ENCODE results near the gene ATAD3A. TPM values are rescaled to one million over a fixed set of nuclear protein-coding genes. Genes with fewer than 3 reads are reported as not detected.
"Not testable (repeated sequence)": the region's sequence is repeated elsewhere in the genome, so short reads cannot be mapped to it uniquely, and the experiment has no call there.

The ATAD3A gene
- total RNA-seq, 1 experiment from 2014 or later = 63.2 TPM

DNA sequence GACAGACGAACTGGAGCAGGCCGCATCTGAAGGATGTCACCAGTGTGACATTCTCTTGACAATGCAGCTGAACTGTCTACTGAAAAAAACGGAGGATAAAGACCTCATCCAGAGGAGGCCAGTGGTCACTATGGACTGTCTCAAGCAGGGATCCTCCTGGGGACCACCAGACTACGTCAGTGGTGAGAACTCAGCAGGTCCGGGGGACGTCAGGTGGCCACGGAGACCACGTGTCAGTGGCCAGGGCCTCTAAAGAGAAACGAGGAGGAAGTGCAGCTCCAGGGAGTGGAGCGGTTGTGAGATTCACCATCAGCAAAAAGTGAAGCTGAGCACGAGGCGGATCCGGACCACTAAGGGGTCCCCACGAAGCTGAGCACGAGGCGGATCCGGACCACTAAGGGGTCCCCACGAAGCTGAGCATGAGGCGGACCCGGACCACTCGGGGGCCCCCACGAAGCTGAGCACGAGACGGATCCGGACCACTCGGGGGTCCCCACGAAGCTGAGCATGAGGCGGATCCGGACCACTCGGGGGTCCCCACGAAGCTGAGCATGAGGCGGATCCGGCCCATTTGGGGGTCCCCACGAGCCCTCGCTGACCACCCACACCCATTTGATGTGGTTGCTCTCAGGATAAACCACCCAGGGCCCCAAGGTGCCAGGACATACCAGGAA, 42.0 kb downstream of the ATAD3A start:
- ChIA-PET CTCF (interaction anchor here (0.7 kb wide), 1 partner anchor 30 kb away, joined by 4 read pairs; no protein-coding TSS in a partner anchor), POLR2A (no interaction called here)
- intact Hi-C loops (cut with micrococcal nuclease) = no loop called here
- Mint-ChIP-seq H3K4me1 (ENCODE audit: insufficient read depth, unreplicated experiment) (peaks cover 8% of the 10 kb centered on the region), H3K36me3 (ENCODE audit: insufficient read depth, unreplicated experiment) (peaks cover 43% of the 10 kb centered on the region), H3K9me3 (ENCODE audit: unreplicated experiment) (no peaks in the 10 kb centered on the region), H3K27ac (ENCODE audit: low read depth, unreplicated experiment) (no peak overlapping the region), H3K27me3 (ENCODE audit: insufficient read depth, unreplicated experiment) (no peaks in the 10 kb centered on the region), H3K4me3 (ENCODE audit: unreplicated experiment) (no peak overlapping the region)
- TF ChIP-seq, protein P1, sequence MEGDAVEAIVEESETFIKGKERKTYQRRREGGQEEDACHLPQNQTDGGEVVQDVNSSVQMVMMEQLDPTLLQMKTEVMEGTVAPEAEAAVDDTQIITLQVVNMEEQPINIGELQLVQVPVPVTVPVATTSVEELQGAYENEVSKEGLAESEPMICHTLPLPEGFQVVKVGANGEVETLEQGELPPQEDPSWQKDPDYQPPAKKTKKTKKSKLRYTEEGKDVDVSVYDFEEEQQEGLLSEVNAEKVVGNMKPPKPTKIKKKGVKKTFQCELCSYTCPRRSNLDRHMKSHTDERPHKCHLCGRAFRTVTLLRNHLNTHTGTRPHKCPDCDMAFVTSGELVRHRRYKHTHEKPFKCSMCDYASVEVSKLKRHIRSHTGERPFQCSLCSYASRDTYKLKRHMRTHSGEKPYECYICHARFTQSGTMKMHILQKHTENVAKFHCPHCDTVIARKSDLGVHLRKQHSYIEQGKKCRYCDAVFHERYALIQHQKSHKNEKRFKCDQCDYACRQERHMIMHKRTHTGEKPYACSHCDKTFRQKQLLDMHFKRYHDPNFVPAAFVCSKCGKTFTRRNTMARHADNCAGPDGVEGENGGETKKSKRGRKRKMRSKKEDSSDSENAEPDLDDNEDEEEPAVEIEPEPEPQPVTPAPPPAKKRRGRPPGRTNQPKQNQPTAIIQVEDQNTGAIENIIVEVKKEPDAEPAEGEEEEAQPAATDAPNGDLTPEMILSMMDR (IDR thresholded peaks at IDR 0.05; ENCODE audit: unreplicated experiment) = no peak
- DNase-seq (ENCODE audit: unreplicated experiment) = no peak
- BruUV-seq (replicated peaks) = no TSS peak

DNA sequence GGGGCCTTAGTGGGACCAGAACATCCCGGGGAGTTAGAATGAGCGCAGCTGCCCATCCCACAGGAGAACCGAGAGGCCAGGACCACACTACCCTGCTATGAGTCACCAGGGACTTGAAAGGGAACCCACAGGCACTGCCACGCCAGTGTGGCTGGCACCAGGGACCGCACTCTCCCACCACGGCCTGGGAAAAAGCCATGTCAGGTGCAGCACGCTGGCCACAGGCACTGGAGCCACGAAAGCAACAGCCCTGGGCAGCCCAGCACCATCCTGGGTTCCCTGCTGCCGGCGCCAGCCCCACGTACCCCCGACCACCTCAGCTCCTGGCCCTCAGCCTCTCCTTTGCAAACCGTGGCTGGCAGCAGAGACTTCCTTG, 42.6 kb downstream of the ATAD3A start:
- Mint-ChIP-seq H3K4me3 (ENCODE audit: unreplicated experiment) (no peak overlapping the region), H3K36me3 (ENCODE audit: insufficient read depth, unreplicated experiment) (peaks cover 45% of the 10 kb centered on the region), H3K27ac (ENCODE audit: low read depth, unreplicated experiment) (no peak overlapping the region), H3K4me1 (ENCODE audit: insufficient read depth, unreplicated experiment) (peaks cover 8% of the 10 kb centered on the region), H3K9me3 (ENCODE audit: unreplicated experiment) (no peaks in the 10 kb centered on the region), H3K27me3 (ENCODE audit: insufficient read depth, unreplicated experiment) (no peaks in the 10 kb centered on the region)
- no TSS peak for BruUV-seq (replicated peaks)
- ChIA-PET CTCF (interaction anchor here (0.7 kb wide), 1 partner anchor 31 kb away, joined by 4 read pairs; no protein-coding TSS in a partner anchor), POLR2A (no interaction called here)
- intact Hi-C loops (cut with micrococcal nuclease) = no loop called here
- DNase-seq (ENCODE audit: unreplicated experiment) = no peak
- TF ChIP-seq, protein P1 (IDR thresholded peaks at IDR 0.05; ENCODE audit: unreplicated experiment) = no peak

DNA sequence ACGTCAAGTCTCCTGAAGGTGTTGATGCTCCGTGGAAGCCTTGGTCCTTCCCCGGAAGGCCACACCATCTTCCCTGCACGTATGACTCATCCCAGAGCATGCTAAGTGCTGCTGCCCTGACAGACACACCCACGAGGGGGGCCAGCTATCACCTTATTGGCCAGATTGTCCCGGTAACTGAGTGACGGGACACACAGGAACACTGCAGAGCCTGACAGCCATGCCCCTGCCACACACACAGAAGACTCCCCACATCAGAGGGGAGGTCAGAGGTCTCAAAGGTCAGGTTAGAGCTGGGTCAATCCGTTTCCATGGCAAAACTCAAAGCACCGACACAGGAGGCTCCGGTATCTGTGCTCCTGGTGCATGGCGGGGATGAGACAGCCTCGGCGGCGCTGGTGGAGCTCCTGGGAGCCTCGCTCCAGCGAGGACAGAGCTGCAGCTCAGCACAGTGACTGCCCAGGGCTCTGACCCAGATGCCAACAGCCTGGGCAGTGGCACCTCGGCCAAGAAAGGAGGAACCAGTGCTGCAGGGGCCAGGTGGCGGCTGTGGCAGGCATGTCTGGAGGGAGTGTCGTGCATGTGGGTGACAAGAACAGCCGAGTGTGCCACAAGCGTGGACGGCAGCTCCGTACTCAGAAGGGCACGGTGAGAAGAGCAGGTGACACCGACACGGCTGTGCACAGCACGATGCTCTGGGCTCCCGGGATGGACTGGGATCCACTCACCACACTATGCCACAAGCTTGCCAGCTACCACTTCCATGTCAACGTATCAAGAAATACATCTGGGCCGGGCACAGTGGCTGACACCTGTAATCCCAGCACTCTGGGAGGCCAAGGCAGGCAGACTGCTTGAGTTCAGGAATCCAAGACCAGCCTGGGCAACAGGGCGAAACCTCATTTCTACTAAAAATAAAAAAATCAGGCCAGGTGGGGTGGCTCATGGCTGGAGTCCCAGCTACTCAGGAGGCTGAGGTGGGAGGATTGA, 43.3 kb downstream of the ATAD3A start:
- Mint-ChIP-seq H3K9me3 (ENCODE audit: unreplicated experiment) (no peaks in the 10 kb centered on the region), H3K4me3 (ENCODE audit: unreplicated experiment) (no peak overlapping the region), H3K4me1 (ENCODE audit: insufficient read depth, unreplicated experiment) (peaks cover 8% of the 10 kb centered on the region), H3K27ac (ENCODE audit: low read depth, unreplicated experiment) (no peak overlapping the region), H3K36me3 (ENCODE audit: insufficient read depth, unreplicated experiment) (peaks cover 51% of the 10 kb centered on the region), H3K27me3 (ENCODE audit: insufficient read depth, unreplicated experiment) (no peaks in the 10 kb centered on the region)
- BruUV-seq (replicated peaks) = no TSS peak
- ChIA-PET CTCF (interaction anchor here (0.7 kb wide), 1 partner anchor 32 kb away, joined by 4 read pairs; no protein-coding TSS in a partner anchor), POLR2A (interaction anchor here (0.6 kb wide), 1 partner anchor 179 kb away, joined by 3 read pairs; no protein-coding TSS in a partner anchor)
- intact Hi-C loops (cut with micrococcal nuclease) = no loop called here
- TF ChIP-seq, protein P1 (IDR thresholded peaks at IDR 0.05; ENCODE audit: unreplicated experiment) = no peak
- peak; percentile 71 for DNase-seq (ENCODE audit: unreplicated experiment)

DNA sequence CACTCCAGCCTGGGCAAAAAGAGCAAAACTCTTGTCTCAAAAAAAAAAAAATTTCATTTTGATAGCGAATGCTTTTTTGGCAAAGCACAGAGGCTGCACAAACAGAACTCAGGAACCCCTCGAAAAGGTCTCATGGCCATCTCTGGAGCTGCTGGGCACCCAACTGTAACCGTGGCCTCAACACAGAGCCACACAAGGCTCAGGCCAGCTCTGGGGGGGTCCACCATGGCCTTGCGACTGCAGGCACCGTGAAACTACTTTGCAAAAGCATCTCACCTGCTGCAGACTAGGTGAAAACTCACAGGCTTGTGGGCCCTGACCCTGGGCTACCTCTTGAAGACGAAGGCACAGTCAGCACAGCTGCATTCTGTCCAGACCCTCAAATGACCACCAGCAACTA, 44.5 kb downstream of the ATAD3A start:
- ChIA-PET POLR2A (interaction anchor here (0.8 to 1.2 kb wide), 2 partner anchors 9 to 58 kb away, joined by 3 to 5 read pairs; no protein-coding TSS in a partner anchor), CTCF (no interaction called here)
- intact Hi-C loops (cut with micrococcal nuclease) = no loop called here
- Mint-ChIP-seq H3K27me3 (ENCODE audit: insufficient read depth, unreplicated experiment) (no peaks in the 10 kb centered on the region), H3K4me3 (ENCODE audit: unreplicated experiment) (no peak overlapping the region), H3K4me1 (ENCODE audit: insufficient read depth, unreplicated experiment) (peaks cover 8% of the 10 kb centered on the region), H3K36me3 (ENCODE audit: insufficient read depth, unreplicated experiment) (peaks cover 55% of the 10 kb centered on the region), H3K27ac (ENCODE audit: low read depth, unreplicated experiment) (no peak overlapping the region), H3K9me3 (ENCODE audit: unreplicated experiment) (no peaks in the 10 kb centered on the region)
- no TSS peak for BruUV-seq (replicated peaks)
- no peak for DNase-seq (ENCODE audit: unreplicated experiment)
- TF ChIP-seq, protein P1 (IDR thresholded peaks at IDR 0.05; ENCODE audit: unreplicated experiment) = no peak

DNA sequence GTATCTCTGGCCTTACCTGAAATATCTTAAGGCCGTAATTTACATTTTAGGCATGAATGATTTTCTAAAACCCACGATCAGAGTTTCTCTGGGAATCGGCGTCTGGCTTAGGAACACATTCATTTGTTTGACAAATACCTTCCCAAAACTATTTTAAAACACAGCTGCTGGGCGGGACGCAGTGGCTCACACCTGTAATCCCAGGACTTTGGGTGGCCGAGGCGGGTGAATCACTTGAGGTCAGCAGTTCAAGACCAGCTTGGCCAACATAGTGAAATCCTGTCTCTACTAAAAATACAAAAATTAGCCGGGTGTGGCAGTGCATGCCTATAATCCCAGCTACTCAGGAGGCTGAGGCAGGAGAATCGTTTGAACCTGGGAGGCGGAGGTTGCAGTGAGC, 45.0 kb downstream of the ATAD3A start:
- H3K36me3 Mint-ChIP-seq (ENCODE audit: insufficient read depth, unreplicated experiment) = peaks cover 56% of the 10 kb centered on the region
- H3K4me1 Mint-ChIP-seq (ENCODE audit: insufficient read depth, unreplicated experiment); H3K27me3 Mint-ChIP-seq (ENCODE audit: insufficient read depth, unreplicated experiment); DNase-seq (ENCODE audit: unreplicated experiment); BruUV-seq (replicated peaks); H3K27ac Mint-ChIP-seq (ENCODE audit: low read depth, unreplicated experiment); H3K4me3 Mint-ChIP-seq (ENCODE audit: unreplicated experiment); intact Hi-C loops (cut with micrococcal nuclease); H3K9me3 Mint-ChIP-seq (ENCODE audit: unreplicated experiment): not testable (repeated sequence)
- POLR2A ChIA-PET = interaction anchor here (0.7 to 1.2 kb wide), 4 partner anchors 8 to 58 kb away, joined by 3 to 5 read pairs (median 3); no protein-coding TSS in a partner anchor
- CTCF ChIA-PET = interaction anchor here (0.7 kb wide), 1 partner anchor 15 kb away, joined by 3 read pairs; no protein-coding TSS in a partner anchor

All from MCF 10A (cell line).